Measurements from ENCODE around the gene CIBAR2.

The CIBAR2 gene

GRCh38 chr16:85103114-85104079 is 8.9 kb downstream of the CIBAR2 start:
- no peak for DNase-seq (ENCODE audit: low spot score)

GRCh38 chr16:85101956-85102630 is 10.2 kb downstream of the CIBAR2 start:
- no peak for DNase-seq (ENCODE audit: low spot score)

GRCh38 chr16:85100265-85100664 is 12.0 kb downstream of the CIBAR2 start:
- DNase-seq (ENCODE audit: low spot score), result no peak

GRCh38 chr16:85098565-85098964 is 13.7 kb downstream of the CIBAR2 start:
- DNase-seq (ENCODE audit: low spot score), result no peak

- no peak for DNase-seq (ENCODE audit: low spot score)
Observed at GRCh38 chr16:85096921-85097320, 15.4 kb downstream of the CIBAR2 start.

GRCh38 chr16:85094812-85095211 is 17.5 kb downstream of the CIBAR2 start:
- DNase-seq (ENCODE audit: low spot score), result no peak

- DNase-seq (ENCODE audit: low spot score), result no peak
Observed at GRCh38 chr16:85094176-85094805, 18.0 kb downstream of the CIBAR2 start.

- no peak for DNase-seq (ENCODE audit: low spot score)
Observed at GRCh38 chr16:85093705-85094104, 18.6 kb downstream of the CIBAR2 start.

- no peak for DNase-seq (ENCODE audit: low spot score)
Observed at GRCh38 chr16:85092851-85093250, 19.4 kb downstream of the CIBAR2 start.

- no peak for DNase-seq (ENCODE audit: low spot score)
Observed at GRCh38 chr16:85092309-85092708, 20.0 kb downstream of the CIBAR2 start.

- DNase-seq (ENCODE audit: low spot score), result no peak
Observed at GRCh38 chr16:85091522-85091910, 20.8 kb downstream of the CIBAR2 start.

- no peak for DNase-seq (ENCODE audit: low spot score)
Observed at GRCh38 chr16:85090873-85091521, 21.3 kb downstream of the CIBAR2 start.

GRCh38 chr16:85090181-85090580 is 22.1 kb downstream of the CIBAR2 start:
- DNase-seq (ENCODE audit: low spot score), result no peak

GRCh38 chr16:85089525-85089924 is 22.7 kb downstream of the CIBAR2 start:
- DNase-seq (ENCODE audit: low spot score), result no peak

- DNase-seq (ENCODE audit: low spot score), result no peak
Observed at GRCh38 chr16:85088570-85089199, 23.6 kb downstream of the CIBAR2 start.

- DNase-seq (ENCODE audit: low spot score), result no peak
Observed at GRCh38 chr16:85087899-85088569, 24.2 kb downstream of the CIBAR2 start.

- DNase-seq (ENCODE audit: low spot score), result peak; percentile 38
Observed at GRCh38 chr16:85086347-85087291, 25.7 kb downstream of the CIBAR2 start.

- no peak for DNase-seq (ENCODE audit: low spot score)
Observed at GRCh38 chr16:85085721-85086120, 26.6 kb downstream of the CIBAR2 start.

GRCh38 chr16:85084841-85085510 is 27.3 kb downstream of the CIBAR2 start:
- no peak for DNase-seq (ENCODE audit: low spot score)

Data from LoVo (cell line).